HepG2 (cell line): ENCODE results near the gene ANAPC10. TPM values are rescaled to one million over a fixed set of nuclear protein-coding genes. Genes with fewer than 3 reads are reported as not detected.

Source experiments
- ATAC-seq: fragments of 200-7000 bp; cut with Tn5 transposase; 3 replicates; pipeline ENCODE4 v1.9.1; 2020; ENCODE audit warnings: mild to moderate bottlenecking, moderate library complexity
- BruUV-seq: library from RNA; stranded (reverse); fragments of 400-500 nt; replicated peaks from 2 replicates; lab custom pipeline; 2021; lab: Mats Ljungman, UMichigan
- CTCF ChIA-PET: fragments of 300-600 bp; formaldehyde crosslinking; extraction: SDS; loops from one replicate; lab custom pipeline; 2021; ENCODE audit warnings: low total read pairs, inconsistent platforms, low intra/inter-chr PET ratio; lab: Yijun Ruan, JAX
- POLR2A ChIA-PET: fragments of 350-600 bp; sonication (Branson Sonifier 250); formaldehyde crosslinking; loops from one replicate; lab custom pipeline; 2020; ENCODE audit warnings: antibody characterized with exemption, inconsistent platforms; lab: Yijun Ruan, JAX
- DNase-seq: peaks from one replicate; pipeline ENCODE4 v3.0.0-alpha.2; 2015; ENCODE audit warnings: low spot score
- FAIRE-seq: peaks from 3 replicates; lab custom pipeline; 2011; peaks lifted over from hg19 to GRCh38; lab: Jason Lieb, UNC
- H2AFZ ChIP-seq: one replicate; pipeline ENCODE4 v1.6.1; 2011; ENCODE audit warnings: low read length, inconsistent platforms
- H3K27ac ChIP-seq: fragments of 300-600 bp; 3 replicates; pipeline ENCODE4 v1.8.0; 2011; ENCODE audit warnings: mixed run types, mild to moderate bottlenecking, mixed read lengths, low read length, inconsistent platforms; ENCODE audit not compliant: insufficient read depth; ENCODE audit errors: extremely low read length
- H3K27me3 ChIP-seq, 2 experiments: fragments of 200-600 bp in 1 of 2; 2 replicates in 1 of 2; 3 replicates in 1 of 2; pipeline versions ENCODE4 v1.6.0 to v1.8.0; 2011; ENCODE audit warnings: low read length in 2 of 2, mild to moderate bottlenecking in 2 of 2, moderate library complexity in 2 of 2, inconsistent platforms in 1 of 2; ENCODE audit not compliant: insufficient read depth in 2 of 2, control insufficient read depth in 1 of 2
- H3K36me3 ChIP-seq, 2 experiments: fragments of 200-600 bp in 1 of 2; replicated peaks in 1 of 2; 2 replicates in 1 of 2; 3 replicates in 1 of 2; pipeline versions ENCODE4 v1.5.1 to v1.8.0; 2011; ENCODE audit warnings: low read length in 2 of 2, inconsistent platforms in 1 of 2; ENCODE audit not compliant: insufficient read depth in 2 of 2, control insufficient read depth in 1 of 2
- H3K4me1 ChIP-seq: 2 replicates; pipeline ENCODE4 v1.5.1; 2012; ENCODE audit warnings: low read length, inconsistent platforms; ENCODE audit not compliant: insufficient read depth
- H3K4me2 ChIP-seq: 2 replicates; pipeline ENCODE4 v1.6.0; 2011; ENCODE audit warnings: low read depth, low read length, inconsistent platforms
- H3K4me3 ChIP-seq, 3 experiments: fragments of 200-600 bp in 1 of 3; sonication (generic), shearing (Covaris generic) in 1 of 3; replicated peaks in 1 of 3; 2 replicates each; pipeline ENCODE4 v1.5.1; 2011 to 2016; ENCODE audit warnings: low read length in 3 of 3, inconsistent platforms in 2 of 3, low read depth in 2 of 3, mild to moderate bottlenecking in 2 of 3, control low read depth in 1 of 3, mixed read lengths in 1 of 3; ENCODE audit not compliant: insufficient read depth in 1 of 3
- H3K79me2 ChIP-seq: one replicate; pipeline ENCODE4 v1.6.1; 2011; ENCODE audit warnings: low read length, inconsistent platforms; ENCODE audit not compliant: insufficient read depth
- H3K9ac ChIP-seq: 2 replicates; pipeline ENCODE4 v1.6.0; 2011; ENCODE audit warnings: mild to moderate bottlenecking, low read depth, low read length, inconsistent platforms; ENCODE audit not compliant: insufficient read depth
- H3K9me3 ChIP-seq: 2 replicates; pipeline ENCODE4 v1.5.1; 2012; ENCODE audit warnings: mild to moderate bottlenecking, low read length
- H4K20me1 ChIP-seq: 2 replicates; pipeline ENCODE4 v1.6.0; 2011; ENCODE audit warnings: inconsistent platforms, mild to moderate bottlenecking, low read length, moderate library complexity; ENCODE audit not compliant: insufficient read depth
- HOXA9 ChIP-seq: sonication (generic); formaldehyde crosslinking; IDR thresholded peaks from 2 replicates; pipeline ENCODE4 v1.8.1; 2022; ENCODE audit warnings: missing genetic modification reagents, mild to moderate bottlenecking, moderate library complexity, borderline replicate concordance
- JUNB ChIP-seq: sonication (generic); formaldehyde crosslinking; IDR thresholded peaks from 2 replicates; pipeline ENCODE4 v1.8.0; 2022; ENCODE audit warnings: missing genetic modification reagents, mild to moderate bottlenecking, borderline replicate concordance
- TCF12 ChIP-seq, 2 experiments: fragments of 450-650 bp in 1 of 2; sonication (generic) in 1 of 2; formaldehyde crosslinking in 1 of 2; IDR thresholded peaks; 2 replicates each; pipeline versions ENCODE4 v1.6.1 to v1.8.0; 2017 to 2022; ENCODE audit warnings: antibody characterized with exemption in 1 of 2, mild to moderate bottlenecking in 1 of 2, missing genetic modification reagents in 1 of 2, moderate library complexity in 1 of 2
- ZFP1 ChIP-seq: IDR thresholded peaks from 2 replicates; pipeline ENCODE4 v1.6.1; 2016
- ZFP82 ChIP-seq: sonication (generic); formaldehyde crosslinking; IDR thresholded peaks from 2 replicates; pipeline ENCODE4 v1.5.1; 2020; ENCODE audit warnings: mild to moderate bottlenecking, missing genetic modification reagents, borderline replicate concordance
- ZMAT3 ChIP-seq: sonication (generic); formaldehyde crosslinking; conservative IDR thresholded peaks from 2 replicates; pipeline ENCODE4 v1.7.0; 2021; ENCODE audit warnings: missing genetic modification reagents
- ZNF20 ChIP-seq: sonication (generic); formaldehyde crosslinking; IDR thresholded peaks from 2 replicates; pipeline ENCODE4 v1.4.0; 2020; ENCODE audit warnings: mild to moderate bottlenecking, moderate library complexity, missing genetic modification reagents
- ZNF780A ChIP-seq: sonication (generic); formaldehyde crosslinking; IDR thresholded peaks from 2 replicates; pipeline ENCODE4 v1.8.0; 2022; ENCODE audit warnings: mild to moderate bottlenecking, missing genetic modification reagents, moderate library complexity
- WGBS: methylation state at CpG from one replicate; pipeline ENCODE4 v1.1.6; 2017; ENCODE audit warnings: low lambda C conversion rate; 5-methylcytosine and 5-hydroxymethylcytosine counted together
- in situ Hi-C: cut with HindIII; loops from 2 replicates; pipeline ENCODE4 v1.10.0; 2017; ENCODE audit warnings: low pct_unique_long_range_greater_than_20kb; ENCODE audit not compliant: extremely low pct_ligation_motif_present
- intact Hi-C: fragments of 100-400 bp; cut with micrococcal nuclease; formaldehyde crosslinking; loops from one replicate; pipeline ENCODE4 v1.10.0; 2022; ENCODE audit not compliant: unreplicated experiment
- polyA plus RNA-seq, 8 experiments: library from polyadenylated mRNA; depleted of rRNA in 3 of 8; stranded (reverse) in 7 of 8; unstranded in 1 of 8; fragments of >200 nt; fragmentation: Illumina TruSeq in 4 of 8; extraction: Trizol in 4 of 8; gene quantifications; 2 replicates each; pipeline versions ENCODE4 v1.2.1 to v1.2.3, GENCODE V29; 2011 to 2016; ENCODE audit warnings: low read depth in 4 of 8, missing spikeins in 1 of 8, mixed read lengths in 1 of 8; ENCODE audit not compliant: insufficient read depth in 1 of 8
- total RNA-seq, 5 experiments: library from RNA; depleted of rRNA; stranded (reverse); fragments of >200 nt; fragmentation: Illumina TruSeq; extraction: Trizol; gene quantifications; 2 replicates each; pipeline ENCODE4 v1.2.3, GENCODE V29; 2016; ENCODE audit warnings: low read depth in 1 of 5
- TF ChIP-seq, protein P1 (sequence below): sonication (generic); formaldehyde crosslinking; IDR thresholded peaks from 2 replicates; pipeline ENCODE4 v1.8.0; 2022; ENCODE audit warnings: mild to moderate bottlenecking, missing genetic modification reagents; ENCODE audit not compliant: insufficient replicate concordance
- TF ChIP-seq, protein P2 (sequence below), 2 experiments: sonication (generic) in 1 of 2; formaldehyde crosslinking in 1 of 2; IDR thresholded peaks; 2 replicates each; pipeline versions ENCODE4 v1.6.1 to v1.9.0; 2014 to 2022; ENCODE audit warnings: antibody characterized with exemption in 1 of 2, borderline replicate concordance in 1 of 2, inconsistent platforms in 1 of 2, low read depth in 1 of 2, missing genetic modification reagents in 1 of 2
- TF ChIP-seq, protein P3 (sequence below): sonication (generic); formaldehyde crosslinking; IDR thresholded peaks from 2 replicates; pipeline ENCODE4 v1.5.0; 2020; ENCODE audit warnings: missing genetic modification reagents

ANAPC10 gene
- total and polyA plus RNA-seq, 2 of the 13 experiments (the other 11 are each of a cell fraction or from before 2014, with no cell fraction given), result 21.9 to 32.7 TPM

DNA sequence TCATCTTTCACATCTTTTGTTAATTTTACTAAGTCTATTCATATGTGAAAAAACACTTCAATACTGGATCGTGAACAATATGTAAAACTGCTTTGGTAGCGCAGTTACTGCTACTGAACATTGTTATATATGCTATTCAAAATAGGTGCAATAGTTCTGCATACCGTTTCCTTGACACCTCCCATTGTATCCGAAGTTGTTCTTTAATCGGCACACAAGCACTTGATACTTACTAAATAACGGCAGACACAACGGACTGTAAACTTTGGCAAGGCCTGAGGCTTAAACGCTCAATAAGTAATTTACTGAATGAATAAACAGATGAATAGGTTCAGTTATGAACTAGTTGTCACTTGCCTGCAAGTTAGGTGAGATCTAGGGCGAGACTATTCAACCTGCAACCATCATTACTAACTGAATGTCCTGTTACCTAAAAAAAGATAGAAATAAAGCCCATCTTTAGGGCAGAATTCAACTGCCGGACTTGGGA, 620 bp downstream of the ANAPC10 start:
- peak overlapping the region; percentile 72 for H3K4me2 ChIP-seq
- ChIA-PET CTCF (no interaction called here), POLR2A (interaction anchor here (0.9 to 2.0 kb wide), 12 partner anchors 10 to 1872 kb away, joined by 3 to 10 read pairs (median 4); partner anchors contain the start of gene OTUD4)
- H3K9me3 ChIP-seq, result peaks cover 15% of the 10 kb centered on the region
- H3K4me3 ChIP-seq, result peak overlapping the region; percentile 71 to 91 (median 85)
- H3K27me3 ChIP-seq, result no peaks in the 10 kb centered on the region; a peak in 1 of 5 replicates
- FAIRE-seq (no peak), DNase-seq (no peak), ATAC-seq (no peak)
- peaks cover 76% of the 10 kb centered on the region for H3K79me2 ChIP-seq
- TF ChIP-seq, protein P1, sequence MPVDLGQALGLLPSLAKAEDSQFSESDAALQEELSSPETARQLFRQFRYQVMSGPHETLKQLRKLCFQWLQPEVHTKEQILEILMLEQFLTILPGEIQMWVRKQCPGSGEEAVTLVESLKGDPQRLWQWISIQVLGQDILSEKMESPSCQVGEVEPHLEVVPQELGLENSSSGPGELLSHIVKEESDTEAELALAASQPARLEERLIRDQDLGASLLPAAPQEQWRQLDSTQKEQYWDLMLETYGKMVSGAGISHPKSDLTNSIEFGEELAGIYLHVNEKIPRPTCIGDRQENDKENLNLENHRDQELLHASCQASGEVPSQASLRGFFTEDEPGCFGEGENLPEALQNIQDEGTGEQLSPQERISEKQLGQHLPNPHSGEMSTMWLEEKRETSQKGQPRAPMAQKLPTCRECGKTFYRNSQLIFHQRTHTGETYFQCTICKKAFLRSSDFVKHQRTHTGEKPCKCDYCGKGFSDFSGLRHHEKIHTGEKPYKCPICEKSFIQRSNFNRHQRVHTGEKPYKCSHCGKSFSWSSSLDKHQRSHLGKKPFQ (CRISPR knock-in tag), result peak; percentile 11
- TF ChIP-seq ZFP1 (CRISPR knock-in tag), result 0 out of 2 replicates have a peak, but pooled peaks have one; percentile 9
- 0 out of 2 replicates have a peak, but pooled peaks have one; percentile 7 for TF ChIP-seq ZFP82 (CRISPR knock-in tag)
- peak; percentile 17; the same call in 1 of the 2 replicates for TF ChIP-seq JUNB (CRISPR knock-in tag)
- TF ChIP-seq ZNF780A (CRISPR knock-in tag), result 0 out of 2 replicates have a peak, but pooled peaks have one; percentile 8
- TF ChIP-seq, protein P2, sequence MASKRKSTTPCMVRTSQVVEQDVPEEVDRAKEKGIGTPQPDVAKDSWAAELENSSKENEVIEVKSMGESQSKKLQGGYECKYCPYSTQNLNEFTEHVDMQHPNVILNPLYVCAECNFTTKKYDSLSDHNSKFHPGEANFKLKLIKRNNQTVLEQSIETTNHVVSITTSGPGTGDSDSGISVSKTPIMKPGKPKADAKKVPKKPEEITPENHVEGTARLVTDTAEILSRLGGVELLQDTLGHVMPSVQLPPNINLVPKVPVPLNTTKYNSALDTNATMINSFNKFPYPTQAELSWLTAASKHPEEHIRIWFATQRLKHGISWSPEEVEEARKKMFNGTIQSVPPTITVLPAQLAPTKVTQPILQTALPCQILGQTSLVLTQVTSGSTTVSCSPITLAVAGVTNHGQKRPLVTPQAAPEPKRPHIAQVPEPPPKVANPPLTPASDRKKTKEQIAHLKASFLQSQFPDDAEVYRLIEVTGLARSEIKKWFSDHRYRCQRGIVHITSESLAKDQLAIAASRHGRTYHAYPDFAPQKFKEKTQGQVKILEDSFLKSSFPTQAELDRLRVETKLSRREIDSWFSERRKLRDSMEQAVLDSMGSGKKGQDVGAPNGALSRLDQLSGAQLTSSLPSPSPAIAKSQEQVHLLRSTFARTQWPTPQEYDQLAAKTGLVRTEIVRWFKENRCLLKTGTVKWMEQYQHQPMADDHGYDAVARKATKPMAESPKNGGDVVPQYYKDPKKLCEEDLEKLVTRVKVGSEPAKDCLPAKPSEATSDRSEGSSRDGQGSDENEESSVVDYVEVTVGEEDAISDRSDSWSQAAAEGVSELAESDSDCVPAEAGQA (IDR thresholded peaks at IDR 0.05; ENCODE audit: low read depth), result no peak
- TF ChIP-seq, protein P2 (CRISPR knock-in tag; IDR thresholded peaks at IDR 0.05; ENCODE audit: borderline replicate concordance), result no peak
- TF ChIP-seq, protein P3, sequence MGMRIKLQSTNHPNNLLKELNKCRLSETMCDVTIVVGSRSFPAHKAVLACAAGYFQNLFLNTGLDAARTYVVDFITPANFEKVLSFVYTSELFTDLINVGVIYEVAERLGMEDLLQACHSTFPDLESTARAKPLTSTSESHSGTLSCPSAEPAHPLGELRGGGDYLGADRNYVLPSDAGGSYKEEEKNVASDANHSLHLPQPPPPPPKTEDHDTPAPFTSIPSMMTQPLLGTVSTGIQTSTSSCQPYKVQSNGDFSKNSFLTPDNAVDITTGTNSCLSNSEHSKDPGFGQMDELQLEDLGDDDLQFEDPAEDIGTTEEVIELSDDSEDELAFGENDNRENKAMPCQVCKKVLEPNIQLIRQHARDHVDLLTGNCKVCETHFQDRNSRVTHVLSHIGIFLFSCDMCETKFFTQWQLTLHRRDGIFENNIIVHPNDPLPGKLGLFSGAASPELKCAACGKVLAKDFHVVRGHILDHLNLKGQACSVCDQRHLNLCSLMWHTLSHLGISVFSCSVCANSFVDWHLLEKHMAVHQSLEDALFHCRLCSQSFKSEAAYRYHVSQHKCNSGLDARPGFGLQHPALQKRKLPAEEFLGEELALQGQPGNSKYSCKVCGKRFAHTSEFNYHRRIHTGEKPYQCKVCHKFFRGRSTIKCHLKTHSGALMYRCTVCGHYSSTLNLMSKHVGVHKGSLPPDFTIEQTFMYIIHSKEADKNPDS, result no peak
- TF ChIP-seq ZMAT3 (CRISPR knock-in tag), result no peak
- TF ChIP-seq HOXA9 (CRISPR knock-in tag), result 0 out of 2 replicates have a peak, but pooled peaks have one; percentile 7
- TF ChIP-seq ZNF20, result 0 out of 2 replicates have a peak, but pooled peaks have one; percentile 17
- no peak for TF ChIP-seq TCF12 (IDR thresholded peaks at IDR 0.05)
- 0 out of 2 replicates have a peak, but pooled peaks have one; percentile 9 for TF ChIP-seq TCF12 (CRISPR knock-in tag; IDR thresholded peaks at IDR 0.05)
- TSS peak; percentile 81 for BruUV-seq
- 4% methylated on average over 10 of the region's 10 CpGs for WGBS
- peaks cover 34% of the 10 kb centered on the region for H3K4me1 ChIP-seq
- H4K20me1 ChIP-seq, result peaks cover 6% of the 10 kb centered on the region; the same call in 1 of the 2 replicates
- in situ Hi-C loops, result no loop called here
- H2AFZ ChIP-seq, result peak overlapping the region; percentile 92
- intact Hi-C loops, result loop anchor here (10.0 kb wide), 1 partner anchor 923 kb away; no protein-coding TSS in a partner anchor
- peak overlapping the region; percentile 96 for H3K27ac ChIP-seq
- peaks cover 3 to 34% of the 10 kb centered on the region in 2 experiments; a peak in 4 of 5 replicates for H3K36me3 ChIP-seq
- peak overlapping the region; percentile 94 for H3K9ac ChIP-seq
